ENCODE data around the gene HSBP1. TPM values are rescaled to one million over a fixed set of nuclear protein-coding genes. Genes with fewer than 3 reads are reported as not detected.

The HSBP1 gene
- total RNA-seq, result 70.4 and 82.9 TPM in 2 replicates

- intact Hi-C loops (cut with micrococcal nuclease), result loop anchor here (1.0 to 5.0 kb wide), 14 partner anchors 18 to 1796 kb away; partner anchors contain the start of genes DNAAF1, HSDL1, KIAA0513 and MBTPS1
Observed at GRCh38 chr16:83807710-83808572, at the start of gene HSBP1. Gene HSBP1, plus strand, starts transcription at chr16:83807978. Its CDS starts 99 bp downstream, at chr16:83808077.

GRCh38 chr16:83762141-83762991 lies 45.4 kb upstream of the HSBP1 start:
- intact Hi-C loops (cut with micrococcal nuclease), result no loop called here

GRCh38 chr16:83762992-83763358 lies 44.8 kb upstream of the HSBP1 start:
- intact Hi-C loops (cut with micrococcal nuclease), result no loop called here

GRCh38 chr16:83768986-83769385 lies 38.8 kb upstream of the HSBP1 start:
- intact Hi-C loops (cut with micrococcal nuclease), result no loop called here

DNA sequence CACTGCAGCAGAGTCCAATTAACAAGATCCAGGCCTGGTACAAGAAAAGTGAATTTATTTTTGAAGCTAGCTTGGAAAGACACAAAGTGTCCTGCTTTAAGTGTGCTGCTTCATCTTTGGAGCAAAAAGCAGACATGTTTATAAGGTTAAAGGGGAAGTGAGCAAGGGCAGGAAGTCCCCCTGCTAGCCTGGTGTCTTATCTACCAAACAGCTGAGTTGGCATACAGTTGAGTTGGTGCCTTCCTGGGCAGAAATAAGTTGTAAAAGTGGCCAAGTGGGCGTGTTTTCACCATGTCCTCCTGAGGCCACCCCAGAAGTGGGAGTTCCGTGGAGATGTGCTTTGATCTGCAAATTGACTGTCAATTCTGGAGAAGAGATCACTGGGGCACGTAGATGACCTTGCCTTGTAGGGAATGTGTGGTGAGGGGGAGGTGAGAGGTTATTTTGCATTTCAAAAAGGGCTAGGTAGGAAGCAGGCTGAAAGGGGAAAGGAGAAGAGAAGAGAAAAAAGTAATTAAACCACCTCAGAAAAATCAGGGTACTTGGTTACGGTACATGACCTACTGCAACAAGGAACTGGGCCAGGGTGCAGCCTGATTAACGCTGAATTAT lies 38.3 kb upstream of the HSBP1 start:
- intact Hi-C loops (cut with micrococcal nuclease), result no loop called here

DNA sequence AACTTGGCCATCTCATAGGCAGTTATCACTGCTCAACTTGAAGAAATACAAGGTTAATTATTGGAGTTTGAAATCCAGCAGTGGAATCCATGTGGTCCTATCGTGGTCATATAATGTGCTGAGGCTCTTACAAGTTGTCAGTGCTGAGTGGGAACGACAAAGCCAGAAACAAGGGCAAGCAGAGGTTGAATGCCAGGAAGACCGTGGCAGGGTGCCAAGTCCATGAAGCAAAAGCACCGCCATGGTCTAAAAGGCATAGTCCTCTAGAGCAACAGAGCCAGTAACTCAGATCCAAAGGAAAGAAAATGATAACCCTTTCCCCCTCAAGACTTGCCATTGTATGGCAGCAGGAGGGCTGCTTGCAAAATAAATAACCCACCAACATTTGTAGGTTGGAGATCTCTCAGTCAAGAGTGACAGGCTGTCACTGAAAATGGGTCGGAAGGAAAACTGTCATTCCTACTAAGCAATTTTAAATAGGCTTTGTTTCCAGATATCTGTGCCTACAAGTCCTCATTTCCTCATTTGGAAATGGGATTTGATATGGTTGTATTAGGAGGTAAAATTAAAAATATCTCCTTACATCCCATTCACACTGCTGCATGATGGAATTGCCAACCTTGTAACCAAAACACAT lies 36.4 kb upstream of the HSBP1 start:
- intact Hi-C loops (cut with micrococcal nuclease), result no loop called here

- intact Hi-C loops (cut with micrococcal nuclease), result no loop called here
Observed at GRCh38 chr16:83772806-83773205, 35.0 kb upstream of the HSBP1 start.

DNA sequence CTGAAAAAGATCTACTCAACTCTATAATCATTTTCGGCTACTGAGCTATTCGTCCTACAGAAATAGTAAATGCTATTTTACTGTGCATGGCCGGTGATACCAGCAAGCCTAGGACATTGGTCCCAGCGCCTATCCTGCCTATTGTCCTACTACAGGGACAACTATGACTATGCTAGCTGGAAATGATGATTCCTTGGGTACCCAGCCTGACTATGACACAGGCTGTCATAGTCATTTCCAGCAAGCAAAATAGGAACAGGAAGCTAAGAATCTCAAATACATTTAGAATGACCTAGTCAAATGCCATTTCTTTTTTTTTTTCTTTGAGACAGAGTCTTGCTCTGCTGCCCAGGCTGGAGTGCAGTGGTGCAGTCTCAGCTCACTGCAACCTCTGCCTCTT lies 33.7 kb upstream of the HSBP1 start:
- intact Hi-C loops (cut with micrococcal nuclease), result no loop called here

DNA sequence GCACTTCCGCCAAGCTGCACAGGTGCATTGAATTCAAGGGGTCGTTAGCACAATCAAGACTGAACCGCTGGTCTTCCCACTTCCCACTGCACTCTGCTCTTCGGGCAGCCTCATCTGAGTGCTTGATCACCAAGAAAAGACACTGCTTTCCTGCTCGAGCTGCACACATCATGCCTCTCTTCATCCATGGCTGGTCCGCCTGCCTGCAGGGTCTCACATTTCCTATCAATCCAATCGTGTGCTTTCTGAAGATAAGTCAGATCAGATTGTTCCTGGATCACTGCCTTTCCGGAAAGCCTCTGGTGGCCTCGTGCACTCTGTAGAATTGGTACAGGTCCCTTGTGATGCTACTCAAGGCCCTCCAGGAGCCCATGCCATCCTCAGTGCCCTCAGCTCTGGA lies 30.8 kb upstream of the HSBP1 start:
- intact Hi-C loops (cut with micrococcal nuclease), result no loop called here

GRCh38 chr16:83779886-83780285 lies 27.9 kb upstream of the HSBP1 start:
- intact Hi-C loops (cut with micrococcal nuclease), result no loop called here

DNA sequence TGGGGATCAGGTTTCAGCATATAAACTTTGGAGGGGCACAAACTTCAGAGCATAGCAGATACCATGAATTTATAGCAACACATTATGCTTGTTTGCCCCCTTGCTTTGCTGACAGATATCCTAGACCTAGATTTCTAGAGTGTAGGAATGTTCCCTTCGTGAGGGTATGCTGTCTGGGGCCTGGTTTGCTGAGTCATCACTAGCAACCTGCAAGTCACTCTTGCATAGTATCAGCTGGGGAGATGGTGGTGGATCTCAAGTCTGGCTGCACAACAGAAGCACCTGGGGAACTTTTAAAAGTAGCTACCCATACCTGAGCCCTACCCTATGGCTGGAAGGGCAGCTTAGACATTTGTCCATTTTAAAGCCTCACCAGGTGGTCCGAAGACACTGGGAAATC lies 22.3 kb upstream of the HSBP1 start:
- intact Hi-C loops (cut with micrococcal nuclease), result no loop called here

GRCh38 chr16:83789642-83790401 lies 18.0 kb upstream of the HSBP1 start:
- intact Hi-C loops (cut with micrococcal nuclease), result no loop called here

- intact Hi-C loops (cut with micrococcal nuclease), result no loop called here
Observed at GRCh38 chr16:83791916-83792315, 15.9 kb upstream of the HSBP1 start.

- intact Hi-C loops (cut with micrococcal nuclease), result no loop called here
Observed at GRCh38 chr16:83792391-83792790, 15.4 kb upstream of the HSBP1 start.

DNA sequence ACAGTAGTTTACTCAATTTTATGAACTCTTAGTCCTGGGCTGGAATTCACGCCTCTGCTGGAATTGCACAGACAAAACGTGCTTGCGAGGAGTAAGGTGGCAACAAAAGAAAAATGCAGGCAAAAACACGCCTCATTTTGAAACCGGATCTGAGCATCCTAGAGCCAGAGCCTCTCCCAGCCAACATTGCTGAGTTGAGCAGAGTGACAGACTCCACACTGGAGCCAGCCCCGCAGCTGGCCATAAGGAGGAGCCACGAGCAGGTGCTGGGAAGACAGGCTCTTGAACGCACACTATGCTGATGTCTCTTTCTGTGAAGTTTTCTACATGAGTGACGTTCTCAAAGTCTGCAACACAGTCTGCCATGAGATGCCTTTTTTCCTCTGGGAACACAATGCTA lies 14.6 kb upstream of the HSBP1 start:
- intact Hi-C loops (cut with micrococcal nuclease), result no loop called here

DNA sequence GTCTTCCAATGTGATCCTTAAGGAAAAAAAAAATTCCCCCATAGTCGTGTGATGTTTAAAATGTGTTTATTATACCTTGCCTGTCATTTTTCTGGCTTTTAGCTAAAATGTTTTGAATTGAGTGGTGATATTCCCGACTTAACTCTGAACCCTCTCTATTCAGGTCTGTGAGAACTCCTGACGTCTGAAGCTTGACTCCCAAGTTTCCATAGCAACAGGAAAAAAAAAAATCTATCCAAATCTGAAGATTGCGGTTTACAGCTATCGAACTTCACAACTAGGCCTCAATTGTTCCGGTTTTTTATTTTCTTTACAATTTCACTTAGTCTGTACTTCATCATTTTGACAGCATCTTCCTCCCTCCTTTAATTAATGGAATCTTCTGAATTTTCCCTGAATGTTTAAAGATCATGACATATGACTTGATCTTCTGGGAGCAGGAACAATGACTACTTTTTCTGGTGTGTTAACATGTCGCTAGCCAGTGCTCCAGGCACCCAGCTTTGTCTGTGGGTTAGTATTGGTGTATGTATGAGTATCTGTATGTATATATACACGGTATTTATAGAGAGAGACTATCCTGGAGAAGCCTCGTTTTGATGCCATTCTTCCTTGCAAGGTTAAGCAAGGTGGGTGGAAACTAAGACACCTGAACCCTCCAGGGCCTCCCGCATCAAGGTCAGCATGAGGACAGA lies 12.8 kb upstream of the HSBP1 start:
- intact Hi-C loops (cut with micrococcal nuclease), result no loop called here

DNA sequence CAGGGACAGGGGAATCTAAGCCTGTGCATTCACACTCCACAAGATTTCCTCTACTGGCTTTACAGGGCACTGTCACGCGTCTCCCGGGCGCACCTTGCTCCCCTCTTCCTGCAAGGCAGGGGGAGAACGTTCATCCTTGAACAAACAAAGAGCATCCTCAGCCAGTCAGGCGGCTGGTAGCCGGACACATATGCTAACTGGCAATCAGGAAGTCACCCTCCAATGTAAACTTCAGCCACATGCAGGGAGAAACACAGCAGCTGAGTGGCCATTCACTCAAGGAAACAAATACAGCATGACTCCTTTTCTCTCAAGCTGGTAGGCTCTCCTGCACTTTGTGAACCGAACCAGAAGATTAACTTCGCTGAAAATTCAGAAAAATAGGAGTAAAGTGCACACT lies 10.8 kb upstream of the HSBP1 start:
- intact Hi-C loops (cut with micrococcal nuclease), result no loop called here

DNA sequence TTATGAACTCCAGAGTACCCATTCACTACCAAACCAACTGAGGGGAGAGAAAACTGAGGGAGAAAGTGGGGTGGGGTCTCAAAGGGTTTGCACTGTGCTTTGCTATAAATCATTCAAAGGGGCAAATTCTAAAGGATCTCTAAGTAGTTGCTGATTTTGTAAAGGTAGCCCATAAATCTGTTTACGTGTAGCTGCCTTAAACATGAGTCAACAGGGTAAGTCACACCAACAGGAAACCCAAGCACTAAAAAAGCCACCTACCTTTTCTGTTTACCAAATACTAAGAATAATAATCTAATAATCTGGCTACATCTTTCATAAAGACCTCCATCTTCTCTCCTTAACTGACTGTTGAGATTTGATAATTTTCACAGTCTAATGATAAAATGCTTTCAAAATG lies 8.4 kb upstream of the HSBP1 start:
- intact Hi-C loops (cut with micrococcal nuclease), result no loop called here

DNA sequence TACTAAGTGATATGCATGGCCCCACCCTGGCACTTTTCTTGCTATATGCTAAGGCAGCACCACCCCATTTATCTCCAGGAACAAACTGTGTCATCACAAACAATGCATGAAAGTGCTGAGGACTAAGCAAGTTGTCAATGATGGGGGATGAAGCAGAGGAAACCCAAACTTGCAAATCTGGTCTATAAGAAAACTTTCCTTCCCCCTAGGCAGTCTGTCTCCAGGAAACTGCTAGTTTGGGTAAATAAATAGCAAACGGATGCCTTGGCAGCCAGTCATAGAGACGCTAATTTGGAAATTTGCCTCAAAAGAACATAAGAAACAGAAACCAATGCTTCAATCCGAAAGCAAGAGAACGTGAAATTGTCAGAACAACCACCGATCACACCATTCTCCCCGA lies 5.6 kb upstream of the HSBP1 start:
- intact Hi-C loops (cut with micrococcal nuclease), result no loop called here

- intact Hi-C loops (cut with micrococcal nuclease), result no loop called here
Observed at GRCh38 chr16:83802554-83803205, 5.1 kb upstream of the HSBP1 start.
